Measurements from ENCODE around the gene ETHE1.
A peak's percentile ranks its signal among the peaks of the same experiment; 100 is the strongest.

ETHE1 gene

GRCh38 chr19:43526884-43527859, at the start of gene ETHE1:
Gene ETHE1, minus strand, starts transcription at chr19:43527201. Its CDS starts 24 bp downstream, at chr19:43527177.
- no peak for DNase-seq (ENCODE audit: low read depth)

GRCh38 chr19:43575955-43576878, 49.2 kb upstream of the ETHE1 start:
- no peak for DNase-seq (ENCODE audit: low read depth)

- peak; percentile 93 for DNase-seq (ENCODE audit: low read depth)
Observed at GRCh38 chr19:43575156-43575950, 48.4 kb upstream of the ETHE1 start, which contains the start of the genes PINLYP and XRCC1. Gene PINLYP, plus strand, starts transcription at chr19:43575801. Its CDS starts 1,391 bp downstream, at chr19:43577192. Gene XRCC1, minus strand, starts transcription at chr19:43575527. Its CDS starts 69 bp downstream, at chr19:43575458.

GRCh38 chr19:43574424-43575155, 47.6 kb upstream of the ETHE1 start:
- no peak for DNase-seq (ENCODE audit: low read depth)

GRCh38 chr19:43572171-43572588, 45.2 kb upstream of the ETHE1 start:
- no peak for DNase-seq (ENCODE audit: low read depth)

- no peak for DNase-seq (ENCODE audit: low read depth)
Observed at GRCh38 chr19:43570174-43570791, 43.3 kb upstream of the ETHE1 start.

- DNase-seq (ENCODE audit: low read depth), result no peak
Observed at GRCh38 chr19:43569657-43570056, 42.7 kb upstream of the ETHE1 start.

- DNase-seq (ENCODE audit: low read depth), result no peak
Observed at GRCh38 chr19:43564800-43565199, 37.8 kb upstream of the ETHE1 start.

- DNase-seq (ENCODE audit: low read depth), result no peak
Observed at GRCh38 chr19:43563816-43564457, 36.9 kb upstream of the ETHE1 start.

- peak; percentile 57 for DNase-seq (ENCODE audit: low read depth)
Observed at GRCh38 chr19:43562698-43563241, 35.8 kb upstream of the ETHE1 start.

- DNase-seq (ENCODE audit: low read depth), result no peak
Observed at GRCh38 chr19:43562226-43562697, 35.3 kb upstream of the ETHE1 start.

GRCh38 chr19:43561139-43561970, 34.4 kb upstream of the ETHE1 start:
- DNase-seq (ENCODE audit: low read depth), result no peak

- DNase-seq (ENCODE audit: low read depth), result no peak
Observed at GRCh38 chr19:43560687-43561086, 33.7 kb upstream of the ETHE1 start.

GRCh38 chr19:43555185-43555770, 28.3 kb upstream of the ETHE1 start:
- peak; percentile 77 for DNase-seq (ENCODE audit: low read depth)

- DNase-seq (ENCODE audit: low read depth), result no peak
Observed at GRCh38 chr19:43554317-43554895, 27.4 kb upstream of the ETHE1 start.

- no peak for DNase-seq (ENCODE audit: low read depth)
Observed at GRCh38 chr19:43553656-43554055, 26.7 kb upstream of the ETHE1 start.

GRCh38 chr19:43552616-43553015, 25.6 kb upstream of the ETHE1 start:
- no peak for DNase-seq (ENCODE audit: low read depth)

GRCh38 chr19:43552198-43552450, 25.1 kb upstream of the ETHE1 start:
- no peak for DNase-seq (ENCODE audit: low read depth)

Measured in stimulated activated CD8-positive, alpha-beta memory T cell treated with anti-CD3 and anti-CD28 coated beads, Interleukin-12 subunit alpha, Interleukin-12 subunit beta, amount 100 ng/mL, for 1 hour (primary cell).